ENCODE results near the gene PCP2.

DNA sequence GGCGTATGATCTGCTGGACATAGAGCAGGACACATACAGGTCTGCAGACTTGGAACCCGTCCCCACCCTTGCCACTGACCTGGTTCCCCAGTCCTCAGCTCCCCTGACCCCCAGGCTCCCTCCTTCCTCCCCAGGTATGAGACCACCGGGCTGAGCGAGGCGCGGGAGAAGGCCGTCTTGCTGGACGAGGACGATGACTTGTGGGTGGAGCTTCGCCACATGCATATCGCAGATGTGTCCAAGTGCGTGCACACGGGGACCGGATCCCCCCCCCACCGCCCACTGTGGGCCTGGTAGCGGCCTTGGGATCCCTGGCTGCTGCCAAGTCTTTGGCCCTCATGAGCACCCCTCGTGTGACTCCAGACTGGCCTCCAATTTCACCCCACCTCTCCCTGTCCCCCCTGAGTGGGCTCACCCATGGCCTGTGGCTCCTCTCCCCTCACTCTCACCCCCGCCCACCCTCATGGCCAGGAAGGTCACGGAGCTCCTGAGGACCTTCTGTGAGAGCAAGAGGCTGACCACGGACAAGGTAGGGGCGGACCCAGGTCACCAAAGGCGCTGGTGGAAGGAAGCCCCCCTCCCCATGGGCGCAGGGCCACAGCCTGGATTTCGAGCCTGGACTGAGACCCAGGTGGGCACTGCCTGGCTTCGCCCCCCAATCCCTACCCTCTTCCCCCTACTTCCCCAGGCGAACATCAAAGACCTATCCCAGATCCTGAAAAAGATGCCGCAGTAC is 8.9 kb upstream of the PCP2 start:
- no peak for TF ChIP-seq POLR2A (IDR thresholded peaks at IDR 0.05)
- no peak for TF ChIP-seq CTCF (IDR thresholded peaks at IDR 0.05)

All from Peyer's patch (tissue), 4 donors.